Stimulated activated CD8-positive, alpha-beta memory T cell treated with anti-CD3 and anti-CD28 coated beads, Interleukin-7, amount 100 ng/mL, for 4 hours (primary cell): Measurements from ENCODE around the gene ARFGEF2.

Experiments
- DNase-seq, 2 donors: peaks; one replicate each; pipeline ENCODE4 v3.0.0-alpha.2; 2020; ENCODE audit warnings: low read depth in 2 of 2

ARFGEF2 gene

GRCh38 chr20:48898896-48899530, 22.5 kb upstream of the ARFGEF2 start:
- DNase-seq: no peak

GRCh38 chr20:48899881-48900280, 21.6 kb upstream of the ARFGEF2 start:
- no peak for DNase-seq

- no peak for DNase-seq
These were observed 20.2 kb upstream of the ARFGEF2 start for GRCh38 chr20:48901326-48901725.

GRCh38 chr20:48903705-48904104, 17.8 kb upstream of the ARFGEF2 start:
- no peak for DNase-seq

GRCh38 chr20:48904566-48905296, 16.8 kb upstream of the ARFGEF2 start:
- peak; percentile 36 to 48 for DNase-seq

GRCh38 chr20:48905297-48905647, 16.2 kb upstream of the ARFGEF2 start:
- no peak for DNase-seq

- DNase-seq: no peak
These were observed 15.2 kb upstream of the ARFGEF2 start for GRCh38 chr20:48906221-48906877.

GRCh38 chr20:48908656-48909319, 12.7 kb upstream of the ARFGEF2 start:
- no peak for DNase-seq

GRCh38 chr20:48909910-48910309, 11.6 kb upstream of the ARFGEF2 start:
- DNase-seq: no peak

- no peak for DNase-seq
These were observed 11.1 kb upstream of the ARFGEF2 start for GRCh38 chr20:48910347-48910781.

GRCh38 chr20:48912065-48912464, 9.4 kb upstream of the ARFGEF2 start:
- DNase-seq: no peak

GRCh38 chr20:48916699-48917098, 4.8 kb upstream of the ARFGEF2 start:
- no peak for DNase-seq

GRCh38 chr20:48919336-48919881, 2.1 kb upstream of the ARFGEF2 start:
- DNase-seq: no peak

- no peak for DNase-seq
These were observed 1.5 kb upstream of the ARFGEF2 start for GRCh38 chr20:48919882-48920526.

GRCh38 chr20:48920527-48921167, 864 bp upstream of the ARFGEF2 start:
- DNase-seq: no peak

GRCh38 chr20:48921883-48922820, 641 bp downstream of the ARFGEF2 start:
- DNase-seq: no peak

GRCh38 chr20:48923149-48923718, 1.7 kb downstream of the ARFGEF2 start:
- DNase-seq: no peak

GRCh38 chr20:48924756-48925109, 3.2 kb downstream of the ARFGEF2 start:
- DNase-seq: no peak

GRCh38 chr20:48926267-48926666, 4.8 kb downstream of the ARFGEF2 start:
- DNase-seq: no peak

- no peak for DNase-seq
These were observed 5.3 kb downstream of the ARFGEF2 start for GRCh38 chr20:48926821-48927220.
